AG08395 (cell line): ENCODE results near the gene PLEKHS1.
"Not testable (repeated sequence)": the region's sequence is repeated elsewhere in the genome, so short reads cannot be mapped to it uniquely, and the experiment has no call there.

Source experiments
- DNase-seq: peaks from one replicate; pipeline ENCODE4 v3.0.0; 2012; ENCODE audit warnings: mixed read lengths, low spot score

Gene PLEKHS1

DNA sequence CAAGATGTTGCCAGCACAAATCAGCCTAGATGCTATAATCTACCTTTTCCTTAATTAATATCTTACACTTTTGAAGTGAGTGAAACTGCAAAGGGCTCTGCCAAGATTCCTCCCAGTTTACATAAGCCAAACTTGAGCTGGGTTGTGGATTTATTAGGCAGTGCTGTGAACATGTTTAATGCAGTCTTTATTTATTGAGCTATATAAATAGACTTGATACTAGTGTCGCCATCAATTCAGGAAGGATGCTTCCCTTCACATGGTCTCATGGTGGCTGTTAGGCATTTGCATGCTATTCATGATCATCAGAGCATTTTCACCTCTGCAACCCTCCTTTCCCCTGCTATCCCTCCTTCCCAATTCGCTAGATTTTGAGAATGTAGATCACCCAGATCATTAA is 40.2 kb downstream of the PLEKHS1 start:
- no peak for DNase-seq

DNA sequence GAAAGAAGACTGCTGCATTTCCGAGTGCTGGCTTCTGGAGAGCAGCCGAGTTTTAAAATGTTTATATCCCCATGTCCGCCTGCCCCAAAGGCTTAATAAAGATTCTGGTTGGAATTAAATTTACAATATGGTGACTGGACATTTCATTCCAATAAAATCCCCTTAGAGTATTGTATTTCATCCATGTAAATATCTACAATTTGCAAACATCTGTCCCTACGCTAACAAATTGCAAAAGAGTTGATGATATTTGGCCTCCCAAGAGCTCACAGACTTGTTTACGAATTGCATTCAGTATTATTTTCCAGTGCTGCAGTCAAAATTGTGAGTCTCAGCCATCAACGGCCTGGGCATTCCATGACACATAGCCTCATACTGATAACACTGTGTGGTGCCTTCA is 50.1 kb downstream of the PLEKHS1 start:
- DNase-seq, result no peak

DNA sequence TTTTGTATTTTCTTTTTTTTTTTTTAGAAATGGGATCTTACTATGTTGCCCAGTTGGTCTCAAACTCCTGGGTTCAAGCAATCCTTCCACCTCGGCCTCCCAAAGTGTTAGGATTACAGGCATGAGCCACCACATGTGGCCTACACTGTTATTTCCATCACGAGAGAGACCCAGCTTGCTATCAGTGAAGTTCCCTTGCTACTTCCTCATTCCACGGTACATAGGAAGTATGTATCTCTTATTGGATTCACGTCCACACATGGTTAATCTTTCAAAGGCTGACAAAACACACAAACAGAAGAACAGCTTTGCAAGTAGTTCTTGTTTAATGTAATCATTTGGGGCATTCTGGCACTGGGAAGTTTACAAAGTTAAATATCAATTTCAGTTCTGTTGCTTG is 51.5 kb downstream of the PLEKHS1 start:
- DNase-seq, result no peak

- DNase-seq, result no peak
These were observed 55.0 kb downstream of the PLEKHS1 start for GRCh38 chr10:113806503-113806902.

DNA sequence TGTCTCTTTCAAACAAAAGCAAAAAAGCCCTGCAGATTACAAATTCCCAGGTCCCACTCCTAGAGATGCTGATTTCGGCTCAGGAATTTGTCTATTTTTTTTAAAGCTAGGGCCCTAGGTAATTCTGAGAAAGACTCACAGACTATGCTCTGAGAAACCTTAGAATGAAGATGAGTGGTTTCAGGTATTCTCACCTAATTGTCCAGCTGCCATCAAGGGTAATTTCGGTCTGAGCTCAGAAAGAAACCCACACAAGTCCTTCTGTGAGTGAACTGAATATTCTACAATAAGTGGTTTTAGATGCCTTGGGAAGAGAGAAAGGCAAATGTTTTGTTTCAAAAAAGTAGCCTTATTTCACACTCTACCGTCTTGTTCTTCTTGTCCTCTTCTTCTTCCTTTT is 56.7 kb downstream of the PLEKHS1 start:
- no peak for DNase-seq

DNA sequence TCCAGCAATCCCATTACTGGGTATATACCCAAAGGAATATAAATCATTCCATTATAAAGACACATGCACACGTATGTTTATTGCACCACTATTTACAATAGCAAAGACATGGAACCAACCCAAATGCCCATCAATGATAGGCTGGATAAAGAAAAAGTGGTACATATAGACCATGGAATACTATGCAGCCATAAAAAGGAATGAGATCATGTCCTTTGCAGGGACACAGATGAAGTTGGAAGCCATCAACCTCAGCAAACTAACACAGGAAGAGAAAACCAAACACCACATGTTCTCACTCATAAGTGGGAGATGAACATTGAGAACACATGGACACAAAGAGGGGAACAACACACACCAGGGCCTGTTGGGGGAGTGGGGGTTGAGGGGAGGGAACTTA is 63.2 kb downstream of the PLEKHS1 start:
- not testable (repeated sequence) for DNase-seq

DNA sequence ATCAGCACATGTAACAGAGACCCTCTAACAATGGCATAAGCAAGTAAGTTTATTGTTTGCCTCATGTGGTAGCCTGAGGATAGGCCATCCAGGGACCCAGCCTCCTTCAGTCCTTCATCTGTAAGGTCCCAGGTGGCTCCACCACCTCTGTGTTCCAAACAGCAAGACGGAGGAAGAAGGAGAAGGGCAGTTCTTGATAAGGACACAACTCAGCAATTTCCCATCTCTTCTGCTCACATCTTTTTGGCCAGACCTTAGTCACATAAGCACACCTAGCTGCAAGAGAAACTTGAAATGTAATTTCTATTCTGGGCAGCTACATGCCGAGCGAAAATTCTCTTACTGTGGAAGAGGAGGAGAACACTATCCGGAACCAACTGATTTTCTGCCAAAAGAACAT is 68.5 kb downstream of the PLEKHS1 start:
- DNase-seq, result no peak

DNA sequence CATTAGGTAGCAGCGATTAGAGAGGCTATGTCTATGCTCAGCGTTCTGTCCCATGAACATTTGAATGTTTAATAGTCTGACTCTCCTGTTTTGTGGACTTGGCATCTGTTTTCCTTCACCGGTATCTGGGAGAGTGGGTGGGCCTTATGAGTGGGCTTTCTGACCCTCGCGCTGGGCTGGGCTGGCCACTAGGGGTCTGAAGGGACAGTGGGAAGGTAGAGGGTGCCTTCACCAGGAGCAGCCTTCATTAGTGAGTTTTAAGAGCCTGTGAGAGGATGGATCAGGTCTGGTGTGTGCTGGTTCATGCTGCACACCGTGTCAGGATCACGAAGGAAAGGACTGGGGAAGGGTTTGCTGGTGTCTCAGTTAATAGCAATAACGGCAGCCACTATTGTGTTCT is 69.0 kb downstream of the PLEKHS1 start:
- no peak for DNase-seq

GRCh38 chr10:113821306-113821705 is 69.8 kb downstream of the PLEKHS1 start:
- not testable (repeated sequence) for DNase-seq

DNA sequence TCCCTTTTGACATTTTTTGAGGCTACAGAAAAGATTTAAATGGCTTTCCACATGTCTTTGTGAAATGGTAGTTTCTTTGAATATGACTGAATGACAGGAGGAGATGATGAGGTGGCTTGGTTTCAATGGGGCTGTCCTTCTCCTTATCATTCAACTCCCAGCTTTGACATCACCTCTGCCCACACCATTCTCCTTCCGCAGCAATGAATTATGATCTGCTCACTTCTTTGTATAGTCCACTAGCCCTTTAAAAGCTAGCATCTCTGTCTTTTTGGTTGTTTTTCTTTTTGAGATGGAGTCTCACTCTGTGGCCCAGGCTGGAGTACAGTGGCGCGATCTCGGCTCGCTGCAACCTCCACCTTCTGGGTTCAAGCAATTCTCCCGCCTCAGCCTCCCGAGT is 70.7 kb downstream of the PLEKHS1 start:
- no peak for DNase-seq

GRCh38 chr10:113823389-113823788 is 71.9 kb downstream of the PLEKHS1 start:
- DNase-seq, result no peak

- no peak for DNase-seq
These were observed 74.3 kb downstream of the PLEKHS1 start for GRCh38 chr10:113825791-113826190.

- DNase-seq, result not testable (repeated sequence)
These were observed 77.1 kb downstream of the PLEKHS1 start for GRCh38 chr10:113828567-113828966.
